Activated naive CD4-positive, alpha-beta T cell treated with anti-CD3 and anti-CD28 coated beads, Interleukin-2, amount 50 U/mL, for 24 hours (primary cell): ENCODE results near the gene CYB561.
"Not testable (repeated sequence)": the region's sequence is repeated elsewhere in the genome, so short reads cannot be mapped to it uniquely, and the experiment has no call there.

ENCODE experiments used
- H3K27ac Mint-ChIP-seq: one replicate; pipeline ENCODE4 v1.8.0; 2021; ENCODE audit warnings: mild to moderate bottlenecking, mixed read lengths
- H3K27me3 Mint-ChIP-seq: one replicate; pipeline ENCODE4 v1.8.0; 2021; ENCODE audit warnings: mixed read lengths
- H3K36me3 Mint-ChIP-seq: one replicate; pipeline ENCODE4 v1.8.0; 2021; ENCODE audit warnings: mixed read lengths
- H3K4me1 Mint-ChIP-seq: one replicate; pipeline ENCODE4 v1.8.0; 2021; ENCODE audit warnings: mixed read lengths
- H3K4me3 Mint-ChIP-seq: one replicate; pipeline ENCODE4 v1.8.0; 2021; ENCODE audit warnings: mild to moderate bottlenecking, mixed read lengths
- H3K9me3 Mint-ChIP-seq: one replicate; pipeline ENCODE4 v1.8.0; 2021; ENCODE audit warnings: mixed read lengths

Gene CYB561

DNA sequence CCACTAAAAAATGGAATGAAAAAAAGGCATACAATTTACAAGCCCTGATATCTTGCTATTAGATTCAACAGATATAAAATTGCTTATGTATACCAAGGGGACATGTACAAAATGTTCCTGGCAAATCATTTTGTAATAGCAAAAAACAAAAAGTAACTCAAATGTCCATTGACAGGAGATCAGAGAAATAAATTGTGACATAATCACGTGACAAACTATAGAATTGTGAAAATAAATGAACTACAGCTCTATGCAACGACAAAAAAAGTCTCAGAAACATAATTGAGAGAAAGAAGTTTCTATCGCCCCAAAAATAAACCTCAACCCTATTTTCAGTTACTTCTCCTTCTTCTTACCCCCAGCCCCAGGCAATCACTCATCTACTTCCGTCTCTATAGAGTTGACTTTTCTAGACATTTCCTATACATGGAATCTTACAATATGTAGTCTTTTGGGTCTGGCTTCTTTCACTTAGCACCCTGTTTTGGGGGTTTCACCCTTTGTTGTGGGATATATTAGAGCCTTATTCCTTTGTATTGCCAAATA lies 18.7 kb upstream of the CYB561 start:
- Mint-ChIP-seq H3K27ac (no peak overlapping the region), H3K4me1 (no peaks in the 10 kb centered on the region), H3K27me3 (peaks cover 1% of the 10 kb centered on the region)

DNA sequence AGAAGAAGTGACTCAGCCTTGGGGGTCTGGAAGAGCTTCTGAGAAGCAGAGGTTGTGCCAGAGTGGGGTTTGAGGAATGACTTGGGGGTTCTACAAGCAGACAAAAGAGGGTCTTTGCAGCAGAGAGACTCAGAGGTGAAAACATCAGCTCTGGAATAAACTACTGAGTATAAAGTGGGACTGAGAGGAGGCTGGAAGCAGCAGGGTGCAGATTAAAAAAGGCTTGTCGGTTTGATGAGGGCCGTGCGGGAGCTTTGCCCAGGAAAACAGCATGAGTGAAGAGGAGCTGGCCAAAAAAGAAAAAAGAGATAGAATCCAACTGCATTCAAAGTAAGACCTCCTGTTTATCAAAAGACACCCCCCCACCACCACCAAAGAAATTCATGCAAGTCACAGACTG lies 17.7 kb upstream of the CYB561 start:
- Mint-ChIP-seq H3K4me1 (no peaks in the 10 kb centered on the region), H3K36me3 (no peaks in the 10 kb centered on the region), H3K27ac (no peak overlapping the region), H3K9me3 (no peaks in the 10 kb centered on the region), H3K4me3 (no peak overlapping the region), H3K27me3 (peaks cover 1% of the 10 kb centered on the region)

More for the DNA sequence above, 18.7 kb upstream of the CYB561 start:
- H3K4me3 Mint-ChIP-seq = no peak overlapping the region
- H3K36me3 Mint-ChIP-seq = no peaks in the 10 kb centered on the region
- no peaks in the 10 kb centered on the region for H3K9me3 Mint-ChIP-seq

DNA sequence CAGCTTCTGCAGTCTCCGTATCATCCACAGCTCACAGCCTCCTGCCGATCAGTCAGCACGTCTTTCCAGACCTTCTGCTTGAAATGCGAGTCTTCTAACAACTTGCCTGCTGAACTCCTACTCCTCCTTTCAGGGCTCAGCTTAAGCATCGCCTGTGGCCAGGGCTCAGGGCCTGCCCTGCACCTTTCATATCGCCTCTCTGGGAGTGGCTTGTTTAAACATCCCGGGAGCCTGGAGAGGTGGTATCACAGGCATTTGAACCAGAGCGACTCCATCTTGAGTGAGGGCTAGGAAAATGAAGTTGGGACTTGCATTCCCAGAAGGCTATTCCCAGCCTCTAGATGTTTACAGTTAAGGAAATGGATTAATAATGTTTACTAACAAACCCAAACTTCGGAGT lies 13.9 kb upstream of the CYB561 start:
- Mint-ChIP-seq H3K9me3 (no peaks in the 10 kb centered on the region), H3K27me3 (peaks cover 1% of the 10 kb centered on the region), H3K36me3 (no peaks in the 10 kb centered on the region), H3K27ac (no peak overlapping the region), H3K4me3 (no peak overlapping the region), H3K4me1 (no peaks in the 10 kb centered on the region)

DNA sequence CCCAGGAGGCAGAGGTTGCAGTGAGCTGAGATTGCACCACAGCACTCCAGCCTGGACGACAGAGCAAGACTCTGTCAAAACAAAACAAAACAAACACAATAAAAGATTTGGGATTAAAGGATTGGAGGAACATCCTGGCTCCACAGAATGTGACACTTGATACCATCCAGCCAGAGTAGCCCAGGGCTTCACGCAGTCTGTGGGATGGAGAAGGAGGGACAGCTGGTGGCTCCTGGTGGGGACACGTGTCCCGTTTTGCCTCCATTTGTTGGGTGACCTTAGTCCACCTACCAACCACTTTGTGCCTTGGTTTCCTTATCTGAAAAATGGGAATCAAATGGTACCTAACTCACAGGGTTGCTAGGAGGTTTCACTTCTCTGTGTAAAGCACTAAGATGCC lies 12.4 kb upstream of the CYB561 start:
- Mint-ChIP-seq H3K9me3 (no peaks in the 10 kb centered on the region), H3K27ac (no peak overlapping the region), H3K4me3 (no peak overlapping the region), H3K27me3 (no peaks in the 10 kb centered on the region), H3K36me3 (no peaks in the 10 kb centered on the region), H3K4me1 (no peaks in the 10 kb centered on the region)

DNA sequence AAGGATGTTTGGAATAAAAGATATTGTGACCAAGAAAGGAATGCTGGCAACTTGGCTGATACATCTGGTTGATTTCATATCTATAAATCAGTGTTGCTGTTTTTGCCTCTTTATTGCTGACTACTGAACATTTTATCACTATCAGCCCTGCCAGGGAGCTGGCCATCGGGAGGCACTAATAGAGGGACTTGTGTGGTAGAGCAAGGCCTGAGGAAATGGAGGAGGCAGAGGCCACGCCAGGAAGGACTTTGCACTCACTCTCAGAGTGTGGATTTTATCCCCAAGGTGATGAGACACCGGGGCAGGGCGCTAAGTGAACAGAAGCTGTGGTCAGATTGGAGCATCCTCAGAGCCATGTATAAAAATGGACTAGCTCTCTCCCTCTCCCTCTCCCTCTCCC lies 9.3 kb upstream of the CYB561 start:
- H3K27me3 Mint-ChIP-seq = no peaks in the 10 kb centered on the region
- H3K4me3 Mint-ChIP-seq = no peak overlapping the region
- H3K36me3 Mint-ChIP-seq = no peaks in the 10 kb centered on the region
- no peaks in the 10 kb centered on the region for H3K9me3 Mint-ChIP-seq
- no peaks in the 10 kb centered on the region for H3K4me1 Mint-ChIP-seq
- no peak overlapping the region for H3K27ac Mint-ChIP-seq

DNA sequence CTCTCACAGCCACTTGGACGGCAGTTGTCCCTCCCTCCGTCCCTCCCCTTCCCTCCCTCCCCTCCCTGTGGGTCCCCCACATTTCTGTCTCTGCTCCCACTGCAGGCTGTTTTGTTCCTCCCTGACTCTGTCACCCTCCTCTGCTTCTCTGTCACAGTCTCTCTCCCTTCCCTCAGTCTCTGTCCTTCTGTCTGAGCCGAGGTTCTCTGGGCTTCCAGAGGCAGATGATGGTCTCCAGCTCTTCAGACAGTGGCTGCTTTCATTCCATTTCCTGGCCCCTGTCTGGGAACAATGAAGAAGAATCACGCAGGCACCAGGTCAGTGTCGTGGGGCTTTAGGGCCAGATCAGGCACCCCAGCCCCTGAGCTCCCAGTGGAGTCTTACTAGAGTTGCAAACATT lies 8.8 kb upstream of the CYB561 start:
- Mint-ChIP-seq H3K27ac (no peak overlapping the region), H3K36me3 (no peaks in the 10 kb centered on the region), H3K4me3 (no peak overlapping the region)

DNA sequence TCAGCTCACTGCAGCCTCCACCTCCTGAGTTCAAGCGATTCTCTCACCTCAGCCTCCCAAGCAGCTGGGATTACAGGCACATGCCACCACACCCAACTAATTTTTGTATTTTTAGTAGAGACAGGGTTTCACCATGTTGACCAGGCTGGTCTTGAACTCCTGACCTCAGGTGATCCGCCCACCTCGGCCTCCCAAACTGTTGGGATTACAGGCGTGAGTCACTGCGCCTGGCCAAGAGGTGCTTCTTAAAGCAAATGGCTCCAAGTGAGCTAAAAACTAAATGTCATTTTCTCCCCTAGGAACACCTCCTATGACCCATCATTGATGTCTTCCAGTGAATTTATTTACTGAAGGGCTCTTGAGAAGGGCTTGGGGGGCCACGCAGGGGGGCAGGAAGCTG lies 8.3 kb upstream of the CYB561 start:
- H3K27me3 Mint-ChIP-seq, H3K27ac Mint-ChIP-seq, H3K36me3 Mint-ChIP-seq: not testable (repeated sequence)

More for the DNA sequence above, 8.8 kb upstream of the CYB561 start:
- no peaks in the 10 kb centered on the region for H3K9me3 Mint-ChIP-seq
- H3K27me3 Mint-ChIP-seq = peaks cover 2% of the 10 kb centered on the region
- H3K4me1 Mint-ChIP-seq = no peaks in the 10 kb centered on the region

DNA sequence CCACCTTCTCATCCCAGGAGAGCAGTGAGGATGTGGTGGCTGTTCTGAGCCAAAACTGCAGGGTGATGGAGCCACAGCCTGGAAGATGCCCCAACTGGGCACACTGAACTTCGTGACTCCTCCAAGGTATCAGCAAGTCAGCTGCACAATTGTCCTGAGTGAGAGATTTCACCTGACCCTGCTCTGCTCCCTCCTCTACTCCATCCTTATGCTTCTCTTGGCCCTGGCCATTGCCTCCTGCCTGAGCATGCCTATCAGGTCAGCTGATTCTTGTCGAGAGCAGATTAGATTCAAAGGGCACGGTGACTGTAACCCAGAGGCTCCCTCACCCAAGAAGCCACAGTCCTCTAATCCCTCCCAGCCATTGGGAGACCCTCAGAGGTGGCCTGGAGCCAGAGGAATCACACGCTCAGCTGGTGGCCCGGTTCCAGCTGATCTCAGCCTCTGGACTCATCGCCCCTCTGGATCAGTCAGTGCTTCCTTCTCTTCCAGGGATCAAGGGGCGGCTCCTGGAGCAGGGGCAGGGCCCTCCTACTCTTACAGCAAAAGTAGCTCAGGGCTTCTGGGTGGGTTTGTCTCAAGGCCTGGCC lies 7.0 kb upstream of the CYB561 start:
- H3K36me3 Mint-ChIP-seq = no peaks in the 10 kb centered on the region
- peaks cover 4% of the 10 kb centered on the region for H3K4me1 Mint-ChIP-seq
- no peak overlapping the region for H3K4me3 Mint-ChIP-seq
- H3K27me3 Mint-ChIP-seq = peaks cover 2% of the 10 kb centered on the region
- H3K27ac Mint-ChIP-seq = no peak overlapping the region
- H3K9me3 Mint-ChIP-seq = no peaks in the 10 kb centered on the region

More for the DNA sequence above, 8.3 kb upstream of the CYB561 start:
- H3K4me1 Mint-ChIP-seq, H3K4me3 Mint-ChIP-seq, H3K9me3 Mint-ChIP-seq: not testable (repeated sequence)

DNA sequence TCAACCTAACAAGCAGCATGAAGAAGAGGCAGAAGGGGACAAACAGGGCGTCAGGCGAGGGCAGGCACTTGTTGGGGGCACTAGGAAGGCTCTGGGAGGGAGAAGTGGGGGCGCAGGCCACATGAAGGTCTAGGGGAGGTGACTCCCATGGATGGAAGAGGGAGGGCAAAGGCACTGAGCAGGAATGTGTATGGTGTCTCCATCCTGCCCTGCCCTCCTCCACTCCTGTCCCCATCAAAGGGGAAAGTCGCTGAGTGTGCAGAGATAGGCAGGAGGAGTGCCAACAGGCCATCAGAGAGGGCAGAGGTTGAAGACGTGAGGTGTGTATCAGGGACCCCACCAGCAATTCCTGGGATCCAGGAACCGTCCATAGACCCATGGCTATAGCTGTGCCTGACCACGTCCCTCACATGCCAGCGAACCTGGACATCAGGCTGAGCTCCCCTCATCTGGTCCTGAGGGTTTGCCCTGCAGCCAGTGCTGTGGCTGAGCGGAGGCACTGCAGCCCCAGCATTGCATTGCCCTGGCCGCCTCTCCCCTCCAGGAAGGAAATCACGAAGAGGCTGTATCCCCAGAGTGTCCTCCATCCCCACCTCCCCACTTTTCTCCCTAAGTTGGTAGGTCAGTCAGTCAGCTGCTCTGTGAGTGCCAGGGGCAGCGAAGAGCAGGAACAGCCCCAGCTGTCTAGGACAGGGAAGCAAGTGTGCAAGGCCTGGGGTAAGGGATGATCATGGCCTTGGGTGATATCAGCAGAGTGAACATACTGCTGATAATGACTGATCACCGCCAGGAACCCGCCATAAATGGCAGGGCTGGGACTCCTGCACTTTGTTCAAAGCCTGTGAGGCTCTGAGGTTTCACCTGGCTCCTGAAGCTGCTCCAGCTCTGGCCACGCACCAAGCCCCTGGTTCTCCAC lies 6.2 kb upstream of the CYB561 start:
- no peak overlapping the region for H3K4me3 Mint-ChIP-seq
- H3K9me3 Mint-ChIP-seq = no peaks in the 10 kb centered on the region
- H3K4me1 Mint-ChIP-seq = peaks cover 7% of the 10 kb centered on the region
- peaks cover 2% of the 10 kb centered on the region for H3K27me3 Mint-ChIP-seq
- H3K36me3 Mint-ChIP-seq = no peaks in the 10 kb centered on the region
- no peak overlapping the region for H3K27ac Mint-ChIP-seq

DNA sequence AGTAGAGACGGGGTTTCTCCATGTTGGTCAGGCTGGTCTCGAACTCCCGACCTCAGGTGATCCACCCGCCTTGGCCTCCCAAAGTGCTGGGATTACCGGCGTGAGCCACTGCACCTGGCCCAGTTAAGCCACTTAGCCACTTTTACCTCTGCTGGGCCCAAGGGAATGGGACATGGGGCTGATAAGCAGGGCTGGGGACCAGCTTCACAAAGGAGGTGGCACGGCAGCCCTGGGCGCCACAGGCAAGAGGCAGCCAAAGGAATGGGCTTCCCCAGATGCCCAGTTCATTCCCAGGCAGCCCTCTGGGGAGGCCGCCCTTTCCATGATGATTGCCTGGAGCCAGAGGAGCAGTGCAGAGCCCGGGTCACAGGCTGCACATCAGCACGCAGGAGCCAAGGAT lies 5.0 kb upstream of the CYB561 start:
- Mint-ChIP-seq H3K9me3 (no peaks in the 10 kb centered on the region), H3K36me3 (no peaks in the 10 kb centered on the region), H3K4me1 (peaks cover 9% of the 10 kb centered on the region), H3K4me3 (no peak overlapping the region), H3K27me3 (peaks cover 2% of the 10 kb centered on the region), H3K27ac (no peak overlapping the region)

DNA sequence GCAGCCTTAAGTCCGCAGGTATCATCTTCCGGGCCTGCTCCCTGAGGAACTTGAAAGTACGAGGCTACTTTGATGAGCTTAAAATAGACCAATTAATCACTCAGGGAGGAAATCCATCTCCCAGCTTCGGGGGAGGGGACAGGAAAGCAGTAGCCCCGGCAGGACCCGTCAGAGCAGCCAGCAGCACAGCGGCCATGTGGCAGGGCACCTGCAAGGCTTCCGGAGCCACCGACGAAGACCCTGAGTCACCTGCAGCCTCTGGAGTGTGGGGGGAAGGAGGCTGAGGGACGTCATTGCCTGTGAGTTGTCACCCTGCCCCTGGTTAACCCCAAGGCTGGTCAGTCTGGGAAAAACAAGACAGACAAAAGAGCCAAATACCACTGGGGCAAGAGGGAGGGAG lies 4.4 kb upstream of the CYB561 start:
- Mint-ChIP-seq H3K27me3 (peaks cover 2% of the 10 kb centered on the region), H3K27ac (no peak overlapping the region), H3K4me1 (peaks cover 9% of the 10 kb centered on the region), H3K36me3 (no peaks in the 10 kb centered on the region), H3K9me3 (no peaks in the 10 kb centered on the region), H3K4me3 (no peak overlapping the region)

DNA sequence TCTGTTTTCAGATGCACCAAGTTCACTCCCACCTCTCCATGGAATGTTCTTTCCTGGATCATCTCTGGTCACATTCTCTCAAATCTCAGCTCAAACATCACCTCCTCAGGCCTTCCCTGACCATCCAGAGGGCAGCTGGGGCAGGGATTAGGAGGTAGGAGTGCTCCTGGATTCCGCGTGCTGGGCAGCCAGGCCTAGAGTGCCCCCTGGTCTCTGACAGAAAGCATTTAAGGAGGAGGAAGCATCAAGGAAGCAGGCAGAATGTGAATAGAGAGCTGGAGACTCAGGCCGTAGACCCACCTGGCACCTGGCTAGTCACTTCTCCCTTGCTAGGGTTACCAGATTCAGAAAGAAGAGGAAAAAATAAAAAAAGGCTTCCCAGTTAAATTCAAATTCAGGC lies 2.5 kb upstream of the CYB561 start:
- H3K27ac Mint-ChIP-seq = peak overlapping the region; percentile 31

DNA sequence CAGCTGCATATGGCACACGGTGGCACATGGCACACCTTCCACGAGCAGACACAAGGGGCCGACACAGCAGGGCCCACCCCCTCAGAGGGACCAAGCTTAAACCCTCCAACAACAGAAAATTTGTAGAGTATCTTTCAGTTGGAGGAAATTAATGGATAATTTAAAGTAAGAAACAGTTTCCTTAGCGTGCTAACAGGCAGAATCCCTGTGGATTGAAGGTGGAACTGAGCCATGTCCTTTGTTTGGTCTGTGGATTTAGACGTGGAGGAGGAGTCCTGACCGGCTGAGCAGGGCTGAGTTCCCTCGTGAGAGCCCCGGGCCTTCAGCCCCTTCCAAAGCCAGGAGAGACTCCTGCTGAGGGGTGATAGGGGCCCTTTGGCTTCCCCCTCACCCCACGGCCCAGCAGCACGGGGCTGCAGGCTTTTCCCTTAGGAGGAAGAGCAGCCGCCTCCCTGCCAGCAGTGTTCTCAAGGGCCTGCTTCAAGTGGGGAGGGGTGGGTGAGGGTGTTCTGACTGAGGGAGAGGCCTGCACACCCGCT lies 1.4 kb upstream of the CYB561 start:
- Mint-ChIP-seq H3K4me1 (peaks cover 15% of the 10 kb centered on the region), H3K27ac (peak overlapping the region; percentile 84), H3K4me3 (peak overlapping the region; percentile 73), H3K9me3 (no peaks in the 10 kb centered on the region), H3K27me3 (peaks cover 2% of the 10 kb centered on the region), H3K36me3 (no peaks in the 10 kb centered on the region)

More for the DNA sequence above, 2.5 kb upstream of the CYB561 start:
- Mint-ChIP-seq H3K9me3 (no peaks in the 10 kb centered on the region), H3K36me3 (no peaks in the 10 kb centered on the region), H3K4me3 (peak overlapping the region; percentile 63), H3K27me3 (peaks cover 2% of the 10 kb centered on the region), H3K4me1 (peaks cover 15% of the 10 kb centered on the region)

DNA sequence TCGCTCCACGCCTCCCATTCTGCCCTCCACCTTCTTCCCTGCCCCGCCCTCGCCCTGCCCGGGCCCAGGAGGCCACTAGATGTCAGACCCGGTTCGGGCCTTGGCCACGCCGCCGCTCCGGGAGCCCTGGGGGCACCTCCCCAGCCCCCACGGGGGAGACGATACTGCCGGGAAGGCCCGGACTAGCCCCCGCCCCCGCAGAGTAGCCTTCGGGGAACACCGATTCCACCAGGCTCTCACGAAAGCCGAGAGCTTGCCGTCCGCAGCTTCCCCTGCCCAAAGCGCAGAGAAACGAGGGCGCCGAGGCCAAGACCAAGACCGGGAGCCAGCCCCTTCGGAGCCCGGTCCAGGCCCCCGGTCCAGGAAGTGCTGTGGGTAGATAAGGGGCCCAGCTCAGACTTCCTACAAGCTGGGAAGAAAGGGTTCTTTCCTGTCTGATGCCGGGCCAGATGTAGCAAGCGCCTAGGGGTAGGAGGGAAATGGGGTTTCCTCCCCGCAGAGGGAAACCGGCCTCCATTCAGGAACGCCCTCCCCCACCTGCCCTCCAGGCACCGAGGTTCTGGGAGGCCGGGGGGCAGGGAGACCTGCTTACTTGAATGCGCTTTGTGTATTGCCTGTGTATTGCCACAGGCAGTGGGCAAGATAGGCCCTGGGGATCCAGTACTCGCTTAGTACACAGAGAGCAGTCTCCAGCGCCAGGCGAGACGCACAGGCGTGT lies 806 bp upstream of the CYB561 start:
- Mint-ChIP-seq H3K36me3 (no peaks in the 10 kb centered on the region), H3K27me3 (peaks cover 2% of the 10 kb centered on the region), H3K4me1 (peaks cover 15% of the 10 kb centered on the region), H3K27ac (peak overlapping the region; percentile 84), H3K4me3 (peak overlapping the region; percentile 73), H3K9me3 (no peaks in the 10 kb centered on the region)

DNA sequence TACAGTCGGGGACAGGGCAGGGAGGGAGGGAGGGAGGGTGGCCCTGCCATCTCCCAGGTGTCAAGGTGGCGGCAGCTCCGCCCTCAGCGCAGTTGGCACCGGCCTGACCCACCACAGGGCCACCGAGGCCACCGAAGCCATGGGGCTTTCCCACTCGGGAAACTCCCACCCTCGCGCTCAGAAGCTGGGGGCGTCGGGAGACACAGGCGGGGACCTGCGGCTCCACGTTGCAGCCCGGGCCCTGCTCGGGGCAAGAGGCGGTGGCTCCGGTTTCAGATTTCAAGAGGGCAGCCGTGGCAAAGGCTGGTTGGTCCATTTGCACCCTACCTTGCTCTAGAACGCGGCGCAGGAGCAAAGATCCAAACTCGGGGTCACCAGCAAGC lies 544 bp downstream of the CYB561 start:
- Mint-ChIP-seq H3K9me3 (no peaks in the 10 kb centered on the region), H3K4me3 (peak overlapping the region; percentile 85), H3K27ac (peak overlapping the region; percentile 96), H3K4me1 (peaks cover 20% of the 10 kb centered on the region), H3K36me3 (no peaks in the 10 kb centered on the region), H3K27me3 (peaks cover 2% of the 10 kb centered on the region)
